Spleen (tissue), 7 donors: Measurements from ENCODE around the gene SCIN.

Experiments used
- CTCF ChIP-seq, 11 experiments: fragments of 200-600 bp in 7 of 11; fragments of 450-650 bp in 4 of 11; sonication (generic) in 4 of 11; IDR thresholded peaks in 8 of 11; conservative IDR thresholded peaks in 3 of 11; 1 replicate in 7 of 11; 2 replicates in 4 of 11; pipeline versions ENCODE4 v1.4.0 to v1.8.0; 2016 to 2021; ENCODE audit warnings: antibody characterized with exemption in 11 of 11, inconsistent platforms in 4 of 11, mild to moderate bottlenecking in 1 of 11
- POLR2A ChIP-seq, 3 donors: fragments of 450-650 bp; IDR thresholded peaks; one replicate each; pipeline ENCODE4 v1.5.1; 2017; ENCODE audit warnings: antibody characterized with exemption in 3 of 3, mild to moderate bottlenecking in 1 of 3
- POLR2AphosphoS5 ChIP-seq, 3 donors: sonication (generic); formaldehyde crosslinking; IDR thresholded peaks; one replicate each; pipeline ENCODE4 v1.5.1; 2017; ENCODE audit warnings: antibody characterized with exemption in 3 of 3
- donor health status: DM: no; HTN: no; CAD: no; lungs with moderate emphysema.
- donor health status: DM: no; HTN: no; CAD: no.
- donor health status: DM: no; HTN: no; CAD: no.

DNA sequence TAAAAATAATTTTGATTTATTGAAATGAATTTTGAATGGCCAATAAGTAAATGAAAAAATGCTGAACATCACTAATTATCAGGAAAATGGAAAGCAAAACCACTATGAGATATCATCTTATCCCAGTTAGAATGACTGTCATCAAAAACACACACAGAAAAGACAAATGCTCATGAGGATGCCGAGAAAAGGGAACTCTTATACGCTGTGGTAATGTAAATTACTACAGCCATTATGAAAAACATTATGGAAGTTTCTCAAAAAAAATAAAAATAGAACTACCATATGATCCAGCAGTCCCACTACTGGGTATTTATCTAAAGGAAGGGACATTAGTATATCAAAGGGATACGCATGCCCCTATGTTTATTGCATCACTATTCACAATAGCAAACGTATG lies 15.8 kb downstream of the SCIN start:
- TF ChIP-seq CTCF (IDR thresholded peaks at IDR 0.05 in 8 of 11, conservative IDR thresholded peaks at IDR 0.05 in 3 of 11) (no peak), POLR2AphosphoS5 (IDR thresholded peaks at IDR 0.05) (no peak), POLR2A (IDR thresholded peaks at IDR 0.05) (no peak)
